PC-9 (cell line): ENCODE results near the gene CAMTA1. TPM values are rescaled to one million over a fixed set of nuclear protein-coding genes. Genes with fewer than 3 reads are reported as not detected.

Experiments used
- BruUV-seq: library from RNA; stranded (reverse); fragments of 400-500 nt; replicated peaks from 2 replicates; lab custom pipeline; 2021; lab: Mats Ljungman, UMichigan
- CTCF ChIA-PET: fragments of 300-600 bp; sonication (Branson Sonifier 250); formaldehyde crosslinking; loops from one replicate; lab custom pipeline; 2022; ENCODE audit warnings: antibody characterized with exemption; lab: Charles Lee
- POLR2A ChIA-PET: fragments of 300-600 bp; sonication (Branson Sonifier 250); formaldehyde crosslinking; loops from one replicate; lab custom pipeline; 2022; ENCODE audit warnings: antibody characterized with exemption; ENCODE audit not compliant: unreplicated experiment; lab: Charles Lee
- DNase-seq, 2 experiments: peaks; one replicate each; pipeline versions ENCODE4 v3.0.0 to v3.0.0-alpha.2; 2015 to 2022; ENCODE audit warnings: mixed read lengths in 1 of 2
- H2AFZ ChIP-seq: fragments of 200-600 bp; sonication (generic); 2 replicates; pipeline ENCODE4 v1.8.1; 2017; ENCODE audit warnings: antibody characterized with exemption
- H3F3A ChIP-seq: fragments of 200-600 bp; sonication (generic); 2 replicates; pipeline ENCODE4 v1.8.1; 2017; ENCODE audit warnings: antibody characterized with exemption, mild to moderate bottlenecking, low read depth; ENCODE audit not compliant: insufficient read depth
- H3K27ac ChIP-seq: fragments of 200-600 bp; sonication (generic); 2 replicates; pipeline ENCODE4 v1.6.1; 2016; ENCODE audit warnings: mixed run types
- H3K27me3 ChIP-seq: fragments of 200-600 bp; sonication (generic); 2 replicates; pipeline ENCODE4 v1.6.1; 2016; ENCODE audit warnings: low read depth, mixed run types; ENCODE audit not compliant: insufficient read depth
- H3K36me3 ChIP-seq: fragments of 200-600 bp; sonication (generic); 2 replicates; pipeline ENCODE4 v1.6.1; 2016; ENCODE audit warnings: low read depth, mixed run types
- H3K4me1 ChIP-seq: fragments of 200-600 bp; sonication (generic); replicated peaks from 2 replicates; pipeline ENCODE4 v1.6.1; 2016; ENCODE audit warnings: mixed run types; ENCODE audit not compliant: insufficient read depth
- H3K4me2 ChIP-seq: fragments of 200-600 bp; sonication (generic); 2 replicates; pipeline ENCODE4 v1.6.1; 2017; ENCODE audit warnings: mixed run types
- H3K4me3 ChIP-seq: fragments of 200-600 bp; sonication (generic); 2 replicates; pipeline ENCODE4 v1.6.1; 2016; ENCODE audit warnings: mixed run types
- H3K79me2 ChIP-seq: fragments of 200-600 bp; sonication (generic); 2 replicates; pipeline ENCODE4 v1.6.1; 2017; ENCODE audit warnings: low read depth, mixed run types
- H3K9me2 ChIP-seq: fragments of 200-600 bp; sonication (generic); 2 replicates; pipeline ENCODE4 v1.8.1; 2017; ENCODE audit warnings: mild to moderate bottlenecking; ENCODE audit not compliant: insufficient read depth
- H3K9me3 ChIP-seq: fragments of 200-600 bp; sonication (generic); 2 replicates; pipeline ENCODE4 v1.8.1; 2016; ENCODE audit warnings: low read depth; ENCODE audit not compliant: insufficient read depth
- H4K20me1 ChIP-seq: fragments of 200-600 bp; sonication (generic); 2 replicates; pipeline ENCODE4 v1.8.1; 2017; ENCODE audit not compliant: insufficient read depth
- CTCF ChIP-seq: fragments of 200-600 bp; sonication (generic); conservative IDR thresholded peaks from 2 replicates; pipeline ENCODE4 v1.6.1; 2017; ENCODE audit warnings: mixed run types, antibody characterized with exemption, mild to moderate bottlenecking, moderate library complexity
- EZH2 ChIP-seq: fragments of 200-600 bp; sonication (generic); IDR thresholded peaks from 2 replicates; pipeline ENCODE4 v1.8.0; 2017; ENCODE audit warnings: antibody characterized with exemption, low read depth
- intact Hi-C: fragments of 100-400 bp; cut with micrococcal nuclease; formaldehyde crosslinking; loops from one replicate; pipeline ENCODE4 v1.10.0; 2022; ENCODE audit not compliant: unreplicated experiment
- total RNA-seq: library from RNA; stranded (reverse); gene quantifications from 2 replicates; pipeline ENCODE4 v1.2.3, GENCODE V29; 2021

Gene CAMTA1
- total RNA-seq, 1 experiment from 2014 or later: 72.3 TPM

GRCh38 chr1:7300893-7301663 lies 515.8 kb downstream of the CAMTA1 start:
- Histone ChIP-seq H3K79me2 (no peaks in the 10 kb centered on the region), H3F3A (no peaks in the 10 kb centered on the region), H3K4me2 (no peak overlapping the region), H3K27ac (no peak overlapping the region), H3K36me3 (no peaks in the 10 kb centered on the region), H3K4me1 (no peaks in the 10 kb centered on the region), H3K9me2 (no peaks in the 10 kb centered on the region), H2AFZ (no peak overlapping the region), H4K20me1 (no peaks in the 10 kb centered on the region), H3K27me3 (peaks cover 18% of the 10 kb centered on the region), H3K9me3 (no peaks in the 10 kb centered on the region), H3K4me3 (no peak overlapping the region)
- no peak for DNase-seq
- ChIA-PET CTCF (no interaction called here), POLR2A (interaction anchor here (0.7 kb wide), 1 partner anchor 1081 kb away, joined by 7 read pairs; no protein-coding TSS in a partner anchor)
- BruUV-seq: no TSS peak
- TF ChIP-seq CTCF (no peak), EZH2 (no peak)
- intact Hi-C loops: no loop called here

GRCh38 chr1:7301664-7301981 lies 516.4 kb downstream of the CAMTA1 start:
- no peaks in the 10 kb centered on the region for H3F3A ChIP-seq
- H3K4me1 ChIP-seq: no peaks in the 10 kb centered on the region
- no peak overlapping the region for H3K4me3 ChIP-seq
- POLR2A ChIA-PET: no interaction called here
- no peak overlapping the region for H2AFZ ChIP-seq
- peaks cover 15% of the 10 kb centered on the region for H3K27me3 ChIP-seq
- intact Hi-C loops: no loop called here
- BruUV-seq: no TSS peak
- H3K9me2 ChIP-seq: no peaks in the 10 kb centered on the region
- DNase-seq: no peak
- no peaks in the 10 kb centered on the region for H3K9me3 ChIP-seq
- H3K79me2 ChIP-seq: no peaks in the 10 kb centered on the region
- no peaks in the 10 kb centered on the region for H3K36me3 ChIP-seq
- no peak overlapping the region for H3K27ac ChIP-seq
- H3K4me2 ChIP-seq: no peak overlapping the region
- CTCF ChIA-PET: no interaction called here
- no peaks in the 10 kb centered on the region for H4K20me1 ChIP-seq
- TF ChIP-seq CTCF: no peak
- TF ChIP-seq EZH2: no peak

GRCh38 chr1:7302126-7302525 lies 516.9 kb downstream of the CAMTA1 start:
- no TSS peak for BruUV-seq
- Histone ChIP-seq H3K4me1 (no peaks in the 10 kb centered on the region), H3K9me2 (no peaks in the 10 kb centered on the region), H3K9me3 (no peaks in the 10 kb centered on the region), H3K27me3 (peaks cover 15% of the 10 kb centered on the region), H4K20me1 (no peaks in the 10 kb centered on the region), H3K4me2 (no peak overlapping the region), H3F3A (no peaks in the 10 kb centered on the region), H2AFZ (no peak overlapping the region), H3K79me2 (no peaks in the 10 kb centered on the region), H3K27ac (no peak overlapping the region), H3K4me3 (no peak overlapping the region), H3K36me3 (no peaks in the 10 kb centered on the region)
- CTCF ChIA-PET: no interaction called here
- POLR2A ChIA-PET: no interaction called here
- intact Hi-C loops: no loop called here
- DNase-seq: no peak
- TF ChIP-seq EZH2 (no peak), CTCF (no peak)
